ENCODE results near the gene LYST.

DNA sequence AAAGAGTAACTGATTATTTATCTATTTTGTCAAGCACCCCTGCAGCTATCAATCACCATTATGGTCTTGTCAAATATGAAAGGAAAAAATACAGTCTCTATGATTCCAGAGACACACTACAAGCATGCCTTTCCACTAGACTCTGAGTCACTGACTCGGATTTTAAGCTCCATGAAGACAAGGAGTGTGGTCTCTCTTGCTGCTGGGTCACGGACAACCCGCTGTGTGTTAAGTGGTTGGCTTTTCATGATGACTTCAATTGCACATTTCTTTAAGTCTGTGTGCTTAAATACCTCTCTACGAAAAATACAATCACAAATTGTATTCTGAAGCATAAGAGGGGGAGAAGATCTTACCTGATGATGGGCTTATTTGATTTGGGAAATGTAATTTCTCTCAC lies 203.1 kb downstream of the LYST start:
- TF ChIP-seq CTCF (IDR thresholded peaks at IDR 0.05; ENCODE audit: low read length) (no peak), EZH2 (optimal IDR thresholded peaks at IDR 0.05; ENCODE audit: low read depth, low read length) (no peak), EZH2phosphoT487 (IDR thresholded peaks at IDR 0.05; ENCODE audit: low read length) (no peak)

Measured in MM.1S (cell line).